ENCODE measurements around the gene DEPDC5.

Gene DEPDC5

GRCh38 chr22:31896472-31896871 lies 142.7 kb downstream of the DEPDC5 start:
- no peak overlapping the region for H3K4me3 ChIP-seq (ENCODE audit: low read depth, low read length)
- in situ Hi-C loops (cut with HindIII; ENCODE audit: low sequenced_read_pairs): no loop called here
- DNase-seq (ENCODE audit: low read depth, low spot score): no peak
- TF ChIP-seq CTCF (IDR thresholded peaks at IDR 0.05; ENCODE audit: low read depth, low read length): no peak

- TF ChIP-seq CTCF (IDR thresholded peaks at IDR 0.05; ENCODE audit: low read depth, low read length): no peak
- H3K4me3 ChIP-seq (ENCODE audit: low read depth, low read length): no peak overlapping the region
- in situ Hi-C loops (cut with HindIII; ENCODE audit: low sequenced_read_pairs): no loop called here
- no peak for DNase-seq (ENCODE audit: low read depth, low spot score)
Observed at GRCh38 chr22:31897842-31898805, 144.3 kb downstream of the DEPDC5 start.

GRCh38 chr22:31898926-31899325 lies 145.1 kb downstream of the DEPDC5 start:
- in situ Hi-C loops (cut with HindIII; ENCODE audit: low sequenced_read_pairs): no loop called here
- H3K4me3 ChIP-seq (ENCODE audit: low read depth, low read length): no peak overlapping the region
- TF ChIP-seq CTCF (IDR thresholded peaks at IDR 0.05; ENCODE audit: low read depth, low read length): no peak
- no peak for DNase-seq (ENCODE audit: low read depth, low spot score)

- no peak overlapping the region for H3K4me3 ChIP-seq (ENCODE audit: low read depth, low read length)
- TF ChIP-seq CTCF (IDR thresholded peaks at IDR 0.05; ENCODE audit: low read depth, low read length): no peak
- in situ Hi-C loops (cut with HindIII; ENCODE audit: low sequenced_read_pairs): no loop called here
- DNase-seq (ENCODE audit: low read depth, low spot score): no peak
Observed at GRCh38 chr22:31899669-31900068, 145.8 kb downstream of the DEPDC5 start.

GRCh38 chr22:31901388-31902137 lies 147.7 kb downstream of the DEPDC5 start:
- TF ChIP-seq CTCF (IDR thresholded peaks at IDR 0.05; ENCODE audit: low read depth, low read length): no peak
- no peak overlapping the region for H3K4me3 ChIP-seq (ENCODE audit: low read depth, low read length)
- in situ Hi-C loops (cut with HindIII; ENCODE audit: low sequenced_read_pairs): no loop called here
- DNase-seq (ENCODE audit: low read depth, low spot score): no peak

GRCh38 chr22:31904651-31905050 lies 150.8 kb downstream of the DEPDC5 start:
- TF ChIP-seq CTCF (IDR thresholded peaks at IDR 0.05; ENCODE audit: low read depth, low read length): no peak
- no peak for DNase-seq (ENCODE audit: low read depth, low spot score)
- in situ Hi-C loops (cut with HindIII; ENCODE audit: low sequenced_read_pairs): no loop called here
- no peak overlapping the region for H3K4me3 ChIP-seq (ENCODE audit: low read depth, low read length)

Data from astrocyte of the spinal cord (primary cell).